Esophagus squamous epithelium (tissue), 5 donors: Measurements from ENCODE around the gene SPECC1L. TPM values are rescaled to one million over a fixed set of nuclear protein-coding genes. Genes with fewer than 3 reads are reported as not detected.

Source experiments
- DNase-seq: peaks from one replicate; lab custom pipeline; 2025; lab: John Stamatoyannopoulos, UW
- H3K27ac ChIP-seq, 4 donors: fragments of 200-600 bp; sonication (generic); one replicate each; pipeline ENCODE4 v1.5.1; 2016 to 2019; ENCODE audit warnings: mild to moderate bottlenecking in 1 of 4
- H3K27me3 ChIP-seq, 4 donors: fragments of 200-600 bp; sonication (generic); 1 replicate in 3 of 4; 2 replicates in 1 of 4; pipeline versions ENCODE4 v1.5.1 to v1.6.0; 2017 to 2021; ENCODE audit warnings: antibody characterized with exemption in 1 of 4
- H3K36me3 ChIP-seq, 3 donors: fragments of 200-600 bp; sonication (generic); one replicate each; pipeline ENCODE4 v1.5.1; 2016 to 2019
- H3K4me1 ChIP-seq, 3 donors: fragments of 200-600 bp; sonication (generic); one replicate each; pipeline ENCODE4 v1.5.1; 2017 to 2019
- H3K4me3 ChIP-seq, 4 donors: fragments of 200-600 bp; sonication (generic); 1 replicate in 3 of 4; 2 replicates in 1 of 4; pipeline ENCODE4 v1.5.1; 2016 to 2019; ENCODE audit warnings: mild to moderate bottlenecking in 2 of 4, moderate library complexity in 1 of 4
- H3K9me3 ChIP-seq, 3 donors: fragments of 200-600 bp; sonication (generic); one replicate each; pipeline ENCODE4 v1.5.1; 2016 to 2019
- CTCF ChIP-seq, 6 experiments: fragments of 450-650 bp in 4 of 6; fragments of 200-600 bp in 2 of 6; sonication (generic) in 2 of 6; IDR thresholded peaks; one replicate each; pipeline ENCODE4 v1.5.1; 2016 to 2019; ENCODE audit warnings: antibody characterized with exemption in 6 of 6, mild to moderate bottlenecking in 4 of 6, moderate library complexity in 4 of 6
- POLR2A ChIP-seq, 4 donors: fragments of 450-650 bp; IDR thresholded peaks; one replicate each; pipeline ENCODE4 v1.6.1; 2017; ENCODE audit warnings: antibody characterized with exemption in 4 of 4, mild to moderate bottlenecking in 4 of 4, moderate library complexity in 3 of 4
- WGBS, 2 donors: methylation state at CpG; one replicate each; pipeline ENCODE4 v1.1.5; 2018; 5-methylcytosine and 5-hydroxymethylcytosine counted together
- intact Hi-C: fragments of 100-400 bp; cut with DNase I; formaldehyde crosslinking; loops from one replicate; pipeline ENCODE4 v1.15.0; 2022
- total RNA-seq, 4 donors: library from RNA; depleted of rRNA; stranded (reverse); fragments of >200 nt; gene quantifications; one replicate each; pipeline ENCODE4 v1.1.0, GENCODE V29; 2016
- donor health status: DM: yes; HTN: yes; CAD: no.

SPECC1L gene
- total RNA-seq, 4 donors from 2014 or later = 21.4 to 31.9 (median 27.7) TPM

- no peak overlapping the region for H3K4me3 ChIP-seq
- TF ChIP-seq CTCF (IDR thresholded peaks at IDR 0.05) (no peak), POLR2A (IDR thresholded peaks at IDR 0.05) (no peak)
- intact Hi-C loops = no loop called here
- no peaks in the 10 kb centered on the region for H3K36me3 ChIP-seq
- H3K27me3 ChIP-seq = peaks cover 0 to 1% (median 0%) of the 10 kb centered on the region in 4 donors
- H3K4me1 ChIP-seq = peaks cover 28 to 69% (median 43%) of the 10 kb centered on the region in 3 donors
- peak overlapping the region in 3 of 4 donors; percentile 18 to 85 (median 57) for H3K27ac ChIP-seq
- H3K9me3 ChIP-seq = no peaks in the 10 kb centered on the region
- 81 to 94% methylated on average over 10 to 16 of the region's 34 CpGs for WGBS, 2 donors
- no peak for DNase-seq
Measured at GRCh38 chr22:24433001-24433827, 162.6 kb downstream of the SPECC1L start.

GRCh38 chr22:24433828-24434470 is 163.3 kb downstream of the SPECC1L start:
- Histone ChIP-seq H3K27ac (peak overlapping the region; percentile 14 to 85 (median 38)), H3K9me3 (no peaks in the 10 kb centered on the region), H3K27me3 (no peaks in the 10 kb centered on the region), H3K4me3 (no peak overlapping the region), H3K36me3 (no peaks in the 10 kb centered on the region), H3K4me1 (peaks cover 28 to 65% (median 43%) of the 10 kb centered on the region in 3 donors)
- no peak for DNase-seq
- WGBS, 2 donors = 24 to 82% methylated on average over 2 to 10 of the region's 12 CpGs
- TF ChIP-seq CTCF (IDR thresholded peaks at IDR 0.05) (no peak), POLR2A (IDR thresholded peaks at IDR 0.05) (peak in 1 of 4 donors; percentile 50)
- intact Hi-C loops = no loop called here

- DNase-seq = peak; percentile 44
- Histone ChIP-seq H3K9me3 (no peaks in the 10 kb centered on the region), H3K36me3 (no peaks in the 10 kb centered on the region), H3K27ac (peak overlapping the region; percentile 13 to 85 (median 38)), H3K4me1 (peaks cover 27 to 57% (median 40%) of the 10 kb centered on the region in 3 donors), H3K27me3 (no peaks in the 10 kb centered on the region), H3K4me3 (no peak overlapping the region)
- intact Hi-C loops = no loop called here
- 54 to 68% methylated on average over 11 to 14 of the region's 16 CpGs for whole genome bisulfite sequencing, 2 donors
- TF ChIP-seq CTCF (IDR thresholded peaks at IDR 0.05) = no peak
- no peak for TF ChIP-seq POLR2A (IDR thresholded peaks at IDR 0.05)
Measured at GRCh38 chr22:24434471-24435322, 164.1 kb downstream of the SPECC1L start.

- Histone ChIP-seq H3K4me1 (peaks cover 22 to 52% (median 35%) of the 10 kb centered on the region in 3 donors), H3K36me3 (no peaks in the 10 kb centered on the region), H3K4me3 (no peak overlapping the region), H3K27ac (peak overlapping the region in 3 of 4 donors; percentile 18 to 85 (median 57)), H3K27me3 (no peaks in the 10 kb centered on the region), H3K9me3 (no peaks in the 10 kb centered on the region)
- no peak for DNase-seq
- TF ChIP-seq CTCF (IDR thresholded peaks at IDR 0.05) (no peak), POLR2A (IDR thresholded peaks at IDR 0.05) (no peak)
- intact Hi-C loops = no loop called here
- 69 to 70% methylated on average over 2 of the region's 2 CpGs for WGBS, 2 donors
Measured at GRCh38 chr22:24435323-24435645, 164.7 kb downstream of the SPECC1L start.
